Activated naive CD4-positive, alpha-beta T cell treated with anti-CD3 and anti-CD28 coated beads, Interleukin-2, amount 50 U/mL, for 24 hours (primary cell): ENCODE data around the gene HIGD1C.
"Not testable (repeated sequence)": the region's sequence is repeated elsewhere in the genome, so short reads cannot be mapped to it uniquely, and the experiment has no call there.

ENCODE experiments used
- H3K27ac Mint-ChIP-seq: one replicate; pipeline ENCODE4 v1.8.0; 2021; ENCODE audit warnings: mild to moderate bottlenecking, mixed read lengths
- H3K27me3 Mint-ChIP-seq: one replicate; pipeline ENCODE4 v1.8.0; 2021; ENCODE audit warnings: mixed read lengths
- H3K36me3 Mint-ChIP-seq: one replicate; pipeline ENCODE4 v1.8.0; 2021; ENCODE audit warnings: mixed read lengths
- H3K4me1 Mint-ChIP-seq: one replicate; pipeline ENCODE4 v1.8.0; 2021; ENCODE audit warnings: mixed read lengths
- H3K4me3 Mint-ChIP-seq: one replicate; pipeline ENCODE4 v1.8.0; 2021; ENCODE audit warnings: mild to moderate bottlenecking, mixed read lengths
- H3K9me3 Mint-ChIP-seq: one replicate; pipeline ENCODE4 v1.8.0; 2021; ENCODE audit warnings: mixed read lengths

HIGD1C gene

DNA sequence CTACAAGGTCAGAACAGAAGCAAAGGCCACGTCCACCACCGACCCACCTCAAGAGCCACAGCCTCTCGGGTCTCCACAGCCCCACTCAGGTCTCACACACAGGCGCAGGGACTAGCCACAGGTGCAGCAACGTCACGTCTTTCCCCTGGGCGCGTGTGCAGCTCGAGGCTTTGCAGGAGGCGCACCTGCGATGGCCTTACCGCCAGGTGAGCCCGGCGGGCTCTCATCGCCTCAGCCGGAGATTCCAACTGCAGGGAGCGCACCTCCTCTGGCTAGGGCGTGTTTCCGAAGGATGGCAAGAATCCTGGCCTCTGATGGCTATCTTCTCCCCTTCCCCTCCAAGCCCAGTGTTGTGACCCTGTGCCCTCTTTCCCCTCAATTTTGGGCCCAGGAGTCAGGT, at the start of gene HIGD1C:
Gene HIGD1C, plus strand, starts transcription at position 35 of the 400 bp plus-strand sequence. CDS start 1,455 bp downstream, outside the sequence.
- H3K27ac Mint-ChIP-seq = no peak within 1 kb of the TSS
- no peak within 1 kb of the TSS for H3K4me3 Mint-ChIP-seq
- H3K36me3 Mint-ChIP-seq = no peaks in the 10 kb centered on the region
- no peaks in the 10 kb centered on the region for H3K9me3 Mint-ChIP-seq
- H3K27me3 Mint-ChIP-seq = no peaks in the 10 kb centered on the region
- no peaks in the 10 kb centered on the region for H3K4me1 Mint-ChIP-seq

DNA sequence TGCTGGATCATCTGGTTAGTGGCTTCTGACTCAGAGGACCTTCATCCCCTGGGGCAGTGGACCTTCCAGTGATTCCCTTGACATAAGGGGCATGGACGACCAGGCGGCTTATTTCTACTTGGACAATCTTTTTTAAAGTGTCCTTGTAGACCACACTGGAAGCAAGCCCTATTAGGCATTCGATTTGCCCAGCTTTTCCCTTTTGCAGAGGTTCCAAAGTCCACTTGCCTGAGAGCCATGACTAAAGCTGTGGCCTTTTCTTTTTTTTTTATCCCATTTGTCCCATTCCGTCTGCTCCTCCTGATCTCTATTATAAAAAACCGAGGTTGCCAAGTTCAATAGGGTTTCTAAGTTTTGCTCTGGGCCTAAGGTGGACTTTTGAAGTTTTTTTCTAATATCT, 43.9 kb upstream of the HIGD1C start:
- peaks cover 14% of the 10 kb centered on the region for H3K9me3 Mint-ChIP-seq
- not testable (repeated sequence) for H3K4me3 Mint-ChIP-seq, H3K27ac Mint-ChIP-seq, H3K27me3 Mint-ChIP-seq, H3K4me1 Mint-ChIP-seq, H3K36me3 Mint-ChIP-seq

DNA sequence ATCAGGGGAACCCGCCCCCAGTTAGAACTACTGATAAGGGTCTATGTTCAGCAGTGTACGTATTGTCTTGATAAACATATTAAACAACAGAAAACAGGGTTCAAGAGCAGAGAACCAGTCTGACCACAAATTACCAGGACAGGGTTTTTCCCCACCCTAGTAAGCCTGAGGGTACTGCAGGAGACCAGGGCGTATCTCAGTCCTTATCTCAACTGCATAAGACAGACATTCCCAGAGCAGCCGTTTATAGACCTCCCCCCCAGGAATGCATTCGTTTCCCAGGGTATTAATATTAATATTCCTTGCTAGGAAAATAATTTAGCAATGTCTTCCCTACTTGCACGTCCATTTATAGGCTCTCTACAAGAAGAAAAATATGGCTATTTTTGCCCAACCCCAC, 40.0 kb upstream of the HIGD1C start:
- not testable (repeated sequence) for H3K36me3 Mint-ChIP-seq, H3K27ac Mint-ChIP-seq, H3K4me1 Mint-ChIP-seq, H3K4me3 Mint-ChIP-seq, H3K27me3 Mint-ChIP-seq
- H3K9me3 Mint-ChIP-seq = peaks cover 22% of the 10 kb centered on the region

DNA sequence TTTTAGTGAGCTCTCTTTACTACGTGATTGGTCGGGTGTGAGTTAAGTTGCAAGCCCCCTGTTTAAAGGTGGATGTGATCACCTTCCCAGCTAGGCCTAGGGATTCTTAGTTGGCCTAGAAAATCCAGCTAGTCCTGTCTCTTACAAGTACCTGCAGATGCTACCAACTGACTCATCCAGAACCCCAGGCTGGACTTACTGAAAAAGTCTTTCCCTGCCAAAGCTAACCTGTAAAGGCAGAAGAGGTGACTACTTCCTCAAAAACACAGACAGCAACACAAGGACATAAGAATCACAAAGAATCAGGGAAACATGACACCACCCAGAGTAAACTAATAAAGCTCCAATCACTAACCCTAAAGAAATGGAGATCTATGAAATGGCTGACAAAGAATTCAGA, 39.1 kb upstream of the HIGD1C start:
- peaks cover 2% of the 10 kb centered on the region for H3K27me3 Mint-ChIP-seq
- no peaks in the 10 kb centered on the region for H3K4me1 Mint-ChIP-seq
- H3K36me3 Mint-ChIP-seq = peaks cover 4% of the 10 kb centered on the region
- no peak overlapping the region for H3K4me3 Mint-ChIP-seq
- H3K9me3 Mint-ChIP-seq = peaks cover 22% of the 10 kb centered on the region
- no peak overlapping the region for H3K27ac Mint-ChIP-seq

DNA sequence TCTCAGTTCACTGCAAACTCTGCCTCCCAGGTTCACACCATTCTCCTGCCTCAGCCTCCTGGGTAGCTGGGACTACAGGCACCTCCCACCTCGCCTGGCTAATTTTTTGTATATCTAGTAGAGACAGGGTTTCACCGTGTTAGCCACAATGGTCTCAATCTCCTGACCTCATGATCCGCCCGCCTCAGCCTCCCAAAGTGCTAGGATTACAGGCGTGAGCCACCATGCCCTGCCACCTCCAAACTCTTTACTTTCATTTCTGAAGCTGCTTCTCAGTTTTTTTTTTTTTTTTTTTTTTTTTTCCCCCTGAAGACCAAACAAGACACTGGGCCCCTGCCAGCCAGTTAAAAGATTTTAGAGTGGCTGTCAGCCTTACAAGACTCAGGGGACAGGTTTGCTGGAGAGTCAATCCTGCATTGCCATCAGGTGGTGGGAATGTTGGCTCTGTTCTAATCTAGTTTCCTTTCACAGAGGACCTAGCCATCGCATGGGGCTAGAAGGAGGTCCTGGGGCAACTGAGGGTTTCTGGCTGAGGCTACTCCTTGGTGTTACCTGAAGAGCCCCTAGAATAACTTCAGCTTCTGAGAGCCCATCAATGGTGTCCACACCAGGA, 37.4 kb upstream of the HIGD1C start:
- H3K4me3 Mint-ChIP-seq = no peak overlapping the region
- H3K9me3 Mint-ChIP-seq = peaks cover 22% of the 10 kb centered on the region
- H3K27ac Mint-ChIP-seq = no peak overlapping the region
- no peaks in the 10 kb centered on the region for H3K4me1 Mint-ChIP-seq
- H3K27me3 Mint-ChIP-seq = peaks cover 2% of the 10 kb centered on the region
- peaks cover 4% of the 10 kb centered on the region for H3K36me3 Mint-ChIP-seq

DNA sequence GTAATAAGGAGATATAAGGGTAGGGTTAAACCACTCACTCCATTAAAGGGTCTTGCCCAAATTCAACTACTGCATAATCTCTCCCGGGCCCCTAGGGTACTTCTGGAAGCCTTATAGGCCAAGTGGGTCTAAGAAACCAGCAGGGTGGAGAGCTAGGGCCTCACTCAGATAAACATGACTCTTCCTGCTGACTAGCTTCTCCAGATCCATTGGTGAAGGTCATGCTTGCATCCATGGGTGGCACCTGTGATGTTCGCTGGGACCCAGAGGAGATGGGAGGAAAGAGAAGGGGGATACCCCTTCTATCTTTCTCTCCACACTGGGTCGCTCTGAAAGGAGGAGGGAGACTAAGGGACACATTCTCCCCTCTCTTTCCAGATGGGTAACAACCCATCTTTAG, 36.1 kb upstream of the HIGD1C start:
- Mint-ChIP-seq H3K4me1 (no peaks in the 10 kb centered on the region), H3K9me3 (peaks cover 22% of the 10 kb centered on the region), H3K27me3 (peaks cover 3% of the 10 kb centered on the region), H3K36me3 (peaks cover 4% of the 10 kb centered on the region), H3K4me3 (no peak overlapping the region), H3K27ac (no peak overlapping the region)

DNA sequence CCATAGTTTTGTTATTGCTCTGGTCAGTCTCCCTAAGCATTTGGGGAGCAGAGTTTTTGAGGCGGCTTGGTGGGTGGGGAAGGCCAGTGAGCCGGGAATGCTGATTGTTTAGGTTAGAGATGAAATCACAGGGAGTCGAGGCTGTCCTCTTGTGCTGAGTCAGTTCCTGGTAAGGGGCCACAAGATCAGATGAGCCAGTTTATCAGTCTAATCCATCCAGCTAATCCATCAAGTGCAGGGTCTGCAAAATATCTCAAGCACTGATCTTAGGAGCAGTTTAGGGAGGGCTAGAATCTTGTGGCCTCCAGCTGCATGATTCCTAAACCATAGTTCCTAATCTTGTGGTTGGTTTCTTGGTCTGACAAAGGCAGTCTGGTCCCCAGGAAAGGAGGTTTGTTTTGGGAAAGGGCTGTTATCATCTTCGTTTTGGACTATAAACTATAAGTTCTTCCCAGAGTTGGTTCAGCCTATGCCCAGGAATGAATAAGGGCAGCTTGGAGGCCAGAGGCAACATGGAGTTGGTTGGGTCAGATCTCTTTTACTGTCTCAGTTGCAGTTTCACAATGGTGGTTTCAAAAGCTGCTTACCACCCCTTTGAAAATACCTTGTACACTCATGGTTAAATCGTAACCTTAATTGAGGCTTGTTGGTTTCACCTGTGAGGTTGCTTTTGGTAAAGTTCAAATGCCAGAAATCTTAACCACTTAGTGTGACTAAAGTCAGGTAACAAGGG, 33.6 kb upstream of the HIGD1C start:
- H3K27me3 Mint-ChIP-seq = peaks cover 3% of the 10 kb centered on the region
- no peak overlapping the region for H3K27ac Mint-ChIP-seq
- peaks cover 9% of the 10 kb centered on the region for H3K4me1 Mint-ChIP-seq
- peaks cover 6% of the 10 kb centered on the region for H3K9me3 Mint-ChIP-seq
- H3K4me3 Mint-ChIP-seq = no peak overlapping the region
- H3K36me3 Mint-ChIP-seq = peaks cover 2% of the 10 kb centered on the region

DNA sequence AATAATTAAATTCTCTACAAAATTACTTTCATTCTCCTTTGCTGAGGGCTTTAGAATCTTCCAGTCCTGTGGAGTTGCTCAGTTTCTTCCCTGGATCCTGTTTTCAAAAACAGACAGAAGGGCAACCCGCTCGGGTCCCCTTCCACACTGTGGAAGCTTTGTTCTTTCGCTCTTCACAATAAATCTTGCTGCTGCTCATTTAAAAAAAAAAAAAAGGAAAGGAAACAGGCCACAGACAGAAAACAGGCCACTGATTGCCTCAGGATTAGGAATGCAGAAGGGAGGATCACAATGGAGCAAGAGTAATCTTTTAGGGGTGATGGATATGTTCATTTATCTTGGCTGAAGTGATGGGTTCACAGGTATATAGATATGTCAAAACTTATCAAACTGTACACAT, 29.5 kb upstream of the HIGD1C start:
- Mint-ChIP-seq H3K4me1 (peaks cover 27% of the 10 kb centered on the region), H3K27ac (no peak overlapping the region), H3K27me3 (peaks cover 1% of the 10 kb centered on the region), H3K4me3 (no peak overlapping the region), H3K36me3 (no peaks in the 10 kb centered on the region), H3K9me3 (no peaks in the 10 kb centered on the region)

DNA sequence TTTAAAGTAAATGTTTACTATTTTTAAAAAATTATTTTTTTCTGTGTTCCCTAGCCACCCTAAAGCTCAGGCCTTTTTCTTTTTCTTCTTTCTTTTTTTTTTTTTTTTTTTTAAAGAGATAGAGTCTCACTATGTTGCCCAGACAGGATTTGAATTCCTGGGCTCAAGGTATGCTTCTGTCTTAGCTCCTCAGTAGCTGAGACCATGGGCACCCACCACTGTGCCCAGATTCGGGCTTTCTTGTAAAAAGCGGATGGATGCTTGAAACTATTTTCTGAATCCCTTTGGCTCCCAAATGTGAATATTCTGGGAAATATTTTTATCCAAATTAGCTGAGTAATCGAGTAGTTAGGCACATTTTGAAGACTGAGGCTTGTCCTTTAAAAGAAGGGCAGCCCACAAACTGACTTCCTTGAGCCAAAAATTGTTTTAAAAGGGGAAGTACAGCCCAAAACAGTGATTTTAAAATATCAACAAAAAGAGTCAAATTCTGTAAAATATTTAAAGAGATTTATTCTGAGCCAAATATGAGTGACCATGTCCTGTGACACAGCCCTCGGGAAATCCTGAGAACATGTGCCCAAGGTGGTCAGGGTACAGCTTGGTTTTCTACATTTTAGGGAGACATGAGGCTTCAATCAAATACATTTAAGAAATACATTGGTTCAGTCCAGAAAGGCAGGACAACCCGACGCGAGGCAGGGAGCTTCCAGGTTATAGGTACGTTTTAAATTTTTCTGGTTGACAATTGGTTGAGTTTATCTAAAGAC, 28.8 kb upstream of the HIGD1C start:
- Mint-ChIP-seq H3K4me1 (peaks cover 27% of the 10 kb centered on the region), H3K27ac (peak overlapping the region; percentile 68)

DNA sequence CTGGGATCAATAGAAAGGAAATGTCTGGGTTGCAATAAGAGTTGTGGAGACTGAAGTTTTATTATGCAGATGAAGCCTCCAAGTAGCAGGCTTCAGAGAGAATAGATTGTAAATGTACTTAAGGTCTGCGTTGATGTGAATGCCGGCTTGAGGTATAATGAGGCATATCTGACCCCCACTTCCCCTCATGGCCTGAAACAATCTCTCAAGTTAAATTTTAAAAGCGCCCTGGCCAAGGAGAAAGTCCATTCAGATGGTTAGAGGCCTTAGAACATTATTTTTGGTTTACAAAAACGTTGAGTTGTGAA, 28.3 kb upstream of the HIGD1C start:
- H3K9me3 Mint-ChIP-seq = no peaks in the 10 kb centered on the region
- H3K36me3 Mint-ChIP-seq = no peaks in the 10 kb centered on the region
- H3K4me1 Mint-ChIP-seq = peaks cover 27% of the 10 kb centered on the region
- H3K27me3 Mint-ChIP-seq = peaks cover 1% of the 10 kb centered on the region
- peak overlapping the region; percentile 59 for H3K4me3 Mint-ChIP-seq
- H3K27ac Mint-ChIP-seq = peak overlapping the region; percentile 68

More for the DNA sequence above, 28.8 kb upstream of the HIGD1C start:
- Mint-ChIP-seq H3K9me3 (no peaks in the 10 kb centered on the region), H3K4me3 (peak overlapping the region; percentile 59), H3K36me3 (no peaks in the 10 kb centered on the region), H3K27me3 (peaks cover 1% of the 10 kb centered on the region)

DNA sequence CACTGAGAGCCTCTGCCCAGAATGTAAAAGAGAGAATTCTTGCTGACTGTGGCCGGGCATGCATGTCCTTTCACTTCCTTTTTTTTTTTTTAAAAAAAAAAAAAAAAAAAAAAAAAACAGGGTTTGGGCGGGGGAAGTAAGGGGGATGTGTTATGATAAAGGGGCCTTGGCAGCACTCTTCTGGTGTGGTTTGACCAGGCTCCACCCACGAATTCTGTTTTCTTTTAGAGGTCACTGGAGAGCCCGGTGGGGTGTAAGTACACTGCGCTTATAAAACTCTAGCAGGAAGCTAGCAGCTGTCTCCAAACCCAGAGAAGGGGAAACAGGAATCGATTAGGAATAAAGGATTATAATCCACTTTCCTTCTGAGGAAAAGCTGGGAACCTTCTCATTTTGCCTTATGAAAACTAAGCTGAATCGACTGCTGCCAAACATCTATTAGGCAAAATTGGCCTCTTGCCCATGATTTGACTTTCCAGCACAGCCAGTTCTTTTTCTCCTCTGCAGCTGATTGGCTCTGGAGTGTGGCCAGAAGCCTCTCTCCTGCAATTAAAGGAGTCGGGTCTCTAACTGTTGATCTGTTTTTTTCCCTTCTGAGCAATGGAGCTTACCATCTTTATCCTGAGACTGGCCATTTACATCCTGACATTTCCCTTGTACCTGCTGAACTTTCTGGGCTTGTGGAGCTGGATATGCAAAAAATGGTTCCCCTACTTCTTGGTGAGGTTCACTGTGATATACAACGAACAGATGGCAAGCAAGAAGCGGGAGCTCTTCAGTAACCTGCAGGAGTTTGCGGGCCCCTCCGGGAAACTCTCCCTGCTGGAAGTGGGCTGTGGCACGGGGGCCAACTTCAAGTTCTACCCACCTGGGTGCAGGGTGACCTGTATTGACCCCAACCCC, 27.7 kb upstream of the HIGD1C start:
- Mint-ChIP-seq H3K4me1 (peaks cover 27% of the 10 kb centered on the region), H3K27me3 (peaks cover 1% of the 10 kb centered on the region), H3K36me3 (no peaks in the 10 kb centered on the region), H3K4me3 (peak overlapping the region; percentile 59), H3K9me3 (no peaks in the 10 kb centered on the region), H3K27ac (peak overlapping the region; percentile 41)

DNA sequence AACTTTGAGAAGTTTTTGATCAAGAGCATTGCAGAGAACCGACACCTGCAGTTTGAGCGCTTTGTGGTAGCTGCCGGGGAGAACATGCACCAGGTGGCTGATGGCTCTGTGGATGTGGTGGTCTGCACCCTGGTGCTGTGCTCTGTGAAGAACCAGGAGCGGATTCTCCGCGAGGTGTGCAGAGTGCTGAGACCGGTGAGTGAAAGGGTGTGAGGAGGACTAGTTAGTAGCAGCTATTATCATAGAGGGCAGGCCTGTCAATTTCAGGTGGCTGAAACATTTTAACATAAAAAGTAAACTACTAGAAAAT, 27.0 kb upstream of the HIGD1C start:
- Mint-ChIP-seq H3K9me3 (no peaks in the 10 kb centered on the region), H3K27ac (no peak overlapping the region), H3K27me3 (peaks cover 1% of the 10 kb centered on the region), H3K4me1 (peaks cover 27% of the 10 kb centered on the region), H3K36me3 (no peaks in the 10 kb centered on the region), H3K4me3 (peak overlapping the region; percentile 59)

DNA sequence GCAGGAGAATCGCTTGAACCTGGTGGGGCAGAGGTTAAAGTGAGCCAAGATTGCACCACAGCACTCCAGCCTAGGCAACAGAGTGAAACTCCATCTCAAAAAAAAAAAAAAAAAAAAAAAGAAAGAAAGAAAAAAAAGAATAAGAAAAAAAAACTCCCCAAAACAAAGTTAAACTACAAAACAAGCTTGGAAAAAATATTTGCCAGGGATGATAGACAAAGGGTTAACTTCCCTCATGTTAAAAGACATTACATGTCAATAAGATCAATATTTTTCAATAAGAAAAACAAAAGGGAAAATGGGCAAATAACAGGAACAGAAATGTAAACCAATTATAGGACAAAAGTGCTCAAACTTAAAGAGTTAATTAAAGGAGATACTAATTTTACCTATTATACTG, 26.4 kb upstream of the HIGD1C start:
- H3K27me3 Mint-ChIP-seq = no peaks in the 10 kb centered on the region
- H3K4me3 Mint-ChIP-seq = no peak overlapping the region
- peaks cover 27% of the 10 kb centered on the region for H3K4me1 Mint-ChIP-seq
- H3K27ac Mint-ChIP-seq = no peak overlapping the region
- H3K36me3 Mint-ChIP-seq = no peaks in the 10 kb centered on the region
- no peaks in the 10 kb centered on the region for H3K9me3 Mint-ChIP-seq

DNA sequence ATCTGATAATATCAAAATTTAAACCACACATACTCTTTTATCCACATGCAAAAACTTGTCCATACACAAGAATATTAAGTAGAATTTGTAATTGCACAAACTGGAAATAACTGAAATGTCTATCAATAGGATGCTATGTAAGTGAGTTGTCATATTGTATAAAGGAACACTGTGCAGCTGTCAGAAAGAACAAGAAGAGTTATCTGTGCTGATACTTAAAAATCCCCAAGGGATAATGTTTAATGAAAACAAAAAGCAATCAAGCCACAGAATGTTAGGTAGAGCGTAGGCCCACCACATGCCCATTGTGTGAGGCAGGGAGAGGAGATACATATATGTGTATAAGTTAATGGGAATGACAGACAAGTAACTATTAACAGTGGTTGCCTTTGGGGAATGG, 25.9 kb upstream of the HIGD1C start:
- Mint-ChIP-seq H3K27me3 (no peaks in the 10 kb centered on the region), H3K4me1 (peaks cover 27% of the 10 kb centered on the region), H3K4me3 (peak overlapping the region; percentile 2), H3K27ac (no peak overlapping the region), H3K36me3 (no peaks in the 10 kb centered on the region), H3K9me3 (no peaks in the 10 kb centered on the region)

DNA sequence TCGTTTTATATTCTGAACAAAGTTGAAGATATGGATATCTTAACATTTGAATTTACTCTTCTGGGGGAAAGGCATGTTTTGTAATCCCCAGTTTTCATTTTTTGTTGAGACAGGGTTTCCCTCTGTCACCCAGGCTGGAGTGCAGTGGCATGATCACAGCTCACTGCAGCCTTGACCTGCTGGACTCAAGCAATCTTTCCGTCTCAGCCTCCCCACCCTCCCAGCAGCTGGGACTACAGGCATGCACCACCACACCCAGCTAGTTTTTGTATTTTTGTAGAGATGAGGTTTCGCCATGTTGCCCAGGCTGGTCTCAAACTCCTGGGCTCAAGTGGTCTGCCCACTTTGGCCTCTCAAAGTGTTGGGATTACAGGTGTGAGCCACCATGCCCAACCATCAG, 25.4 kb upstream of the HIGD1C start:
- H3K27me3 Mint-ChIP-seq, H3K27ac Mint-ChIP-seq, H3K4me3 Mint-ChIP-seq, H3K9me3 Mint-ChIP-seq, H3K36me3 Mint-ChIP-seq: not testable (repeated sequence)
- H3K4me1 Mint-ChIP-seq = peaks cover 27% of the 10 kb centered on the region
